NCI-H526 (cell line): Measurements from ENCODE around the gene IDNK.

ENCODE experiments used
- DNase-seq, 2 experiments: peaks; one replicate each; lab custom pipeline; 2025; lab: John Stamatoyannopoulos, UW

IDNK gene

DNA sequence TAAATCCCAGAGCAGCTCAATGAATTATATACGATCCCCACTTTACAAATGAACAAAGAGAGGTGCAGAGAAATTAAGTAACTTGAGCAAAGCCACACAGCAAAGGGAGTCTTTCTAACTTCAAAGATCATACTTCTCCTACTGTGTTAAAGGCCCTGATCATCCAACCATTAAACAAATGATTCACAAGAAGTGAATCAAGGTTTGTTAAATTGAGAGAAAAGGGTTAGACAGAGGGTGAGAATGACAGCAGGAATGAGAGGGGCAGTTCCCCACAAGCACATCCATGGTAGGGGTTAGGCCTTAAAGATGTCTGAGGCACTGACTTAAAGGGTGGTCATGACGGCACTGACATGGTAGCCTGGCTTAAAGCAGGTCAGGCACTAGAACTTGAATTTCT, 10.7 kb downstream of the IDNK start:
- no peak for DNase-seq

DNA sequence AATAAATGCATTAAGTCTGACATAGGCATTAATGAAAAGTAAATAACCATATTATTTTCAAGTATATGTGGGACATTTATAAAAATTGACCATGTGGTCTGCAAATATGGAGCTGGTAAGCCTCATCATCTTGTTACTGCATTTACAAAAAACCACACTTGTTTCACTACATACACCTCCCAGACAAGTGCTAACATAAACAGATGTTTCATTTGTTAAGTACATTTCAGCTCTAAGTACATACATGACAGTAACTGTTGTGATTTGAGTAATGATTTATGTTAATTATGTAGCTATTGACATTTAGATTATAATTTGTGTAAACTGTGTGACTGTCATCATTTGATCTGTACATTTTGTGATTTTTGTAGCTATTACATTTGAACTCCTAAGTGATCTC, 13.9 kb downstream of the IDNK start:
- DNase-seq: no peak

- DNase-seq: no peak
These were observed 14.4 kb downstream of the IDNK start for GRCh38 chr9:83637389-83637788.

GRCh38 chr9:83639266-83639665, 16.3 kb downstream of the IDNK start:
- no peak for DNase-seq

GRCh38 chr9:83642793-83643192, 19.9 kb downstream of the IDNK start:
- DNase-seq: no peak

- no peak for DNase-seq
These were observed 23.7 kb downstream of the IDNK start for GRCh38 chr9:83646500-83647239.

DNA sequence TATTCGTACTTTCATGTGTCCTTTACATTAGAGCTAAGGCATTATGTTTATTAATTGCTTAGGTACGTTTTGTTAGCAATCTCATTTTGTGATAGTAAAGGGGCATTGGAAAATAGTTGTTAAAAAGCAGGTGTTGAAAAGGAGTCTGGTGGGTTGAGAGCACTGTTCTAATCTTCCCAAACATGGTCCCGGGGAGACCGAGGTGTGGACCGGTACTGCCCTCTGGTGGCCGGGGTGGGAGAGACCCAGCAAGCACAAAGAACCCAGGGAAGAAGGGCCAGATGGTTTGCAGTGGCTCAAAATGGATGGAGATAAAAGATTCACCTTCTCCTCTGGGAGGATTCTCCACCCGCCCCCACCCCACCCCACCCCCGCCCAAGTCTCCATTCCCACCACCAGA, 26.1 kb downstream of the IDNK start:
- DNase-seq: peak in 1 of 2 experiments; percentile 44

GRCh38 chr9:83649515-83649914, 26.6 kb downstream of the IDNK start:
- DNase-seq: no peak

GRCh38 chr9:83651558-83651957, 28.6 kb downstream of the IDNK start:
- no peak for DNase-seq

- no peak for DNase-seq
These were observed 29.5 kb downstream of the IDNK start for GRCh38 chr9:83652433-83652832.

DNA sequence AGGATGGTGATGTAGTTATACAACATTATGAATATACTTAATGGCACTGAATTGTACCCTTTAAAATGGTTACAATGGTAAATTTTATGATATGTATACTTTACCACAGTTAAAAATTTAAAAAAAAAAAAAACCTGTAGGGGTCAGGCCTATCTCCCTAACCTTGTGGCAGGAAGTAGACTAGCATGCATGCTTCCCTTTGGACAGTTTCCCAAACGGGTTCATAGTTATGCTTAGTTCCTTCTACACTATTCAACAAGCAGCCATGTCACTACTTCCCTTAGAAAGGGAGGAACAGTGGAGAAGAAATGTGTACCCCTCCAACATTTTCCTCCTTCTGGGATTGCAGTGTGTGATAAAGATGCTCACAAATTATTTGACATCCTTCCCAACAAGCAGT, 32.5 kb downstream of the IDNK start:
- DNase-seq: no peak

GRCh38 chr9:83656032-83656680, 33.2 kb downstream of the IDNK start:
- DNase-seq: no peak

GRCh38 chr9:83656952-83657351, 34.0 kb downstream of the IDNK start:
- no peak for DNase-seq

GRCh38 chr9:83662933-83663332, 40.0 kb downstream of the IDNK start:
- no peak for DNase-seq

DNA sequence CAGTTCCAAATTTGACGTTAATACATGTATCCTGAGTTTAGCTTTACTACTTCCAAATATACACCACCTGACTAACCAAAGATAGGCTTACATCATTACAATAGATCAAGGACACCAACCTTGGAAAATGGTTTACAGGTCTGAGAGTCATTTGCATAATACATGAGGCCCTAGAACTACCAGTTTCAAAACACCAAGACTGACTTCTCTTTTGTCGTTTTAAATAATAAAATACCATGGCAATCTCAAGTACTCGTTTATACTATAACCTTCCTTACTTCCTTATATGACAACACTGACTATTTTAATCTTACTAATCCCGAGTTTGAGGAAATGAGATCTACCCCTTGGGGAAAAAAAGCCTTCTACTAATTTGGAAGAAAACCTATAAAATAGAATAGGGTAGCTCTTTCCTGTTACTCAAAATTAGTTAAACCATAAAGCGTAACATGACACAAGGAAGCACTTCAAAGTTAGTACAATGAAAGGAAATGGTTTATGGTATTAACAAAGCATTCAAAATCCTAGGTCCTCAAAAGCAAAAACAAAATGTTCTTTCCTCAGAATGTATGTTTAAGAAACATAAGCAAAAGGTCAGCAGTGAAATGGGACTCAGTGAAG, 42.7 kb downstream of the IDNK start:
- peak in 1 of 2 experiments; percentile 22 for DNase-seq

DNA sequence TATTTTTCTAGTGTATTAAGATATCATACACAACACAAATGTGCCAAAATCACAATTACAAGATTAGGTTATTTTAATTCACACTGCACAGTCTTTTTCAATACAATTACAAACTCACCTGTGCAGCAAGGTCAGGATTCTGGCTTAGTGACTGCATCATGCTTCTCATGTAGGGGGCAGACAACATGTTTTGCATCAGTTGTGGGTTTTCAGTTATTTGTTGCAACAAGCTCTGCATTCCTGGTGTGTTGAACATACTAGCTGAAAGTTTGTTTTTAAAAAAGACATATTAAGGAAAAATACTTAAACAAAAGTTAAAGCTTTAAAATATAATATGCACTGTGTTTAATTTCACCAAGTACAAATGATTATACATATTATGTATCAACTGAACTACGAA, 46.1 kb downstream of the IDNK start:
- peak in 1 of 2 experiments; percentile 26 for DNase-seq

DNA sequence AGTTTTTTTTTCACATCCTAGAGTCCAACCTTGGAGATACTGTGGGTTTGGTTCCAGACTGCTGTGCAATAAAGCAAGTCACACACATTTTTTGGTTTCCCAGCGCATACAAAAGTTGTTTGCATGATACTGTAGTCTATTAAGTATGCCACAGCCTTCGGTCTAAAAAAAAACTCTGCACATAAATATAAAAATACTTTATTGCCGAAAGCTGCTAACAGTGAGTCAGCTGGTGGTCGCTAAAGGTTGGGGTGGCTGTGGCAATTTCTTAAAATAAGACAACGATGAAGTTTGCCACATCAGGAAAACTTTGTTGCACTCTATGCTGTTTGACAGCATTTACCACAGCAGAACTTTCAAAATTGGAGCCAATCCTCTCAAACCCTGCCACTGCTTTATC, 47.4 kb downstream of the IDNK start:
- no peak for DNase-seq

- no peak for DNase-seq
These were observed 48.5 kb downstream of the IDNK start for GRCh38 chr9:83671451-83671850.

- DNase-seq: no peak
These were observed 52.5 kb downstream of the IDNK start for GRCh38 chr9:83675466-83675865.

DNA sequence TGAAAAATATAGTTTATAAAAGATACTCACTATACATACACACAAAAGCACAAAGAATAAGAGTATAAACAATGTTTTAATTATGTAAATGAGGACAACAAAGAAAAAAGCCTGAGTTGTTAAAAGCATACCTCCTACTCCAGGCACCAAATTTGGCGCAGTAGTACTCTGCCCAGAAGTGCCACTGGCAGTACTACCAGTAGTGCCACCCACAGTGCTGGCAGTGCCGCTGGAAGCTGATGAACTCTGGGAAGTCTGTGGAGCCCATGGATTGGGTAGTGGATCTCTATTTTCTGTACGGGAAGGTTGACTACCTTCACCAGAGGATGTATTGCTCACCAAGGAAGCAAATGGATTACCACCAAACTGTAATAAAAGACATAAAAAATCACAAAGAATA, 54.7 kb downstream of the IDNK start:
- DNase-seq: no peak

- no peak for DNase-seq
These were observed 57.3 kb downstream of the IDNK start for GRCh38 chr9:83680233-83680632.

GRCh38 chr9:83681490-83681889, 58.5 kb downstream of the IDNK start:
- no peak for DNase-seq

DNA sequence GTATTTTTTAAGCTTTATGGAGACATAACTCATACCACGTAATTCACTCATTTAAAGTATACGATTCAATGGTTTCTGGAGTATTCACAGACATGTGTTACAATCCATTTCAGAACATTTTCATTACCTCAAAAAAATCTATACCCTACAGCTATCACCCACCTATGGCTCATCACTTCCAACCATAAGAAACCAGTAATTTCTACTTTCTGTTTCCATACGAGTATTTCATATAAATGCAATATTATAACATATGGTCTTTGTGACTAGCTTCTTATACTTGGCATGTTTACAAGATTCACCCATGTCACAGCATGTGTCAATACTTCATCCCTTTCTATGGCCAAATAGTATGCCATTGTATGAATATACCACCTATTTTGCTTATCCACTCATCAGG, 66.0 kb downstream of the IDNK start:
- DNase-seq: no peak
